K562 treated with DMSO at 1 percent for 48 hours (cell line): Measurements from ENCODE around the gene RTL3. TPM values are rescaled to one million over a fixed set of nuclear protein-coding genes. Genes with fewer than 3 reads are reported as not detected.

Source experiments
- total RNA-seq: library from RNA; unstranded; fragments of 300-600 nt; gene quantifications from 2 replicates; pipeline ENCODE4 v1.2.3, GENCODE V29; 2022; ENCODE audit warnings: low replicate concordance; ENCODE audit errors: extremely low read depth

RTL3 gene
- not detected in 2 replicates for total RNA-seq

GRCh38 chrX:78658845-78659744 is at the start of gene RTL3:
Gene RTL3 (minus strand): TSS chrX:78659328. CDS start chrX:78658420, 908 bp downstream.

Other genes starting within 250 kb of the RTL3 start
- not detected in 2 replicates for gene LPAR4, start 88.4 kb upstream of the RTL3 start, total RNA-seq